HCEC 1CT (cell line): ENCODE measurements around the gene DAZAP1.

Experiments
- DNase-seq: peaks from one replicate; pipeline ENCODE4 v3.0.0-alpha.2; 2017

The DAZAP1 gene

GRCh38 chr19:1394252-1395193 is 12.9 kb upstream of the DAZAP1 start:
- no peak for DNase-seq

DNA sequence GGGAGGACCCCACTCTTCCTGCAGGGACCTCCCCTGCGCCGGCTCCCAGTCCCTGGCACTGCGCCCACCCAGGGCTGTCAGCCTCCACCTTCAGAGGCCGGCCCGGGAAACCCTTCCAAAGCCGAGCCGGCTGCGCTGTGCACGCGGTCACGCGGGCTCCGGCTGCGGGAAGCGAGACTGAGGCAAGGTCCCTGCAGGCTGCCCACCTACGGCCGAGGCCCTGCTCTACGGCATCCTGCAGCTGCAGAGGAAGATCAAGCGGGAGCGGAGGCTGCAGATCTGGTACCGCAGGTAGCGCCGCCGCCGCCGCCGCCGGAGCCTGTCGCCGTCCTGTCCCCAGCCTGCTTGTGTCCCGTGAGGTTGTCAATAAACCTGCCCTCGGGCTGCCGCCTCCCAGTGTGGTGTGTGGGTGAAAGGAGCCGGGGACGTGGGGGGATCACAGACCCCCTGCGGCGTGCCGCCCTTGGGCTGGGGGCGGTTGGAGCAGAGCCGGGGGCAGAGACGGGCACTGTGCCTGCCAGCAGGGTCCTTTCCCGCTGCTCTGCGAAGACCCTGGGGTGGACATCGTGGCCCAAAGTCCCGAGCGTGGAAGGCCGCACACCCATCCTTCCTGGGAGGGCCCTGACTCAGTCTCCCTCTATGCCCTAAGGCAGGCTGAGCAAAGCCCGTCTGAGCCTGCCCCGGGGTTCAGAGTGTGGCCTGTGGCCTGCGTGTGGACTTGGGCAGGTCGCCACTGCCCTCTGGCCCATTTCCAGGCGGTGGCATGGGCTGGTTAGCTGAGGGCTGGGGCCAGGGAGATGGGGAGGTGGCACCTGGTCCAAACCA is 12.0 kb upstream of the DAZAP1 start:
- no peak for DNase-seq

- no peak for DNase-seq
Measured at GRCh38 chr19:1396019-1396767, 11.2 kb upstream of the DAZAP1 start.

DNA sequence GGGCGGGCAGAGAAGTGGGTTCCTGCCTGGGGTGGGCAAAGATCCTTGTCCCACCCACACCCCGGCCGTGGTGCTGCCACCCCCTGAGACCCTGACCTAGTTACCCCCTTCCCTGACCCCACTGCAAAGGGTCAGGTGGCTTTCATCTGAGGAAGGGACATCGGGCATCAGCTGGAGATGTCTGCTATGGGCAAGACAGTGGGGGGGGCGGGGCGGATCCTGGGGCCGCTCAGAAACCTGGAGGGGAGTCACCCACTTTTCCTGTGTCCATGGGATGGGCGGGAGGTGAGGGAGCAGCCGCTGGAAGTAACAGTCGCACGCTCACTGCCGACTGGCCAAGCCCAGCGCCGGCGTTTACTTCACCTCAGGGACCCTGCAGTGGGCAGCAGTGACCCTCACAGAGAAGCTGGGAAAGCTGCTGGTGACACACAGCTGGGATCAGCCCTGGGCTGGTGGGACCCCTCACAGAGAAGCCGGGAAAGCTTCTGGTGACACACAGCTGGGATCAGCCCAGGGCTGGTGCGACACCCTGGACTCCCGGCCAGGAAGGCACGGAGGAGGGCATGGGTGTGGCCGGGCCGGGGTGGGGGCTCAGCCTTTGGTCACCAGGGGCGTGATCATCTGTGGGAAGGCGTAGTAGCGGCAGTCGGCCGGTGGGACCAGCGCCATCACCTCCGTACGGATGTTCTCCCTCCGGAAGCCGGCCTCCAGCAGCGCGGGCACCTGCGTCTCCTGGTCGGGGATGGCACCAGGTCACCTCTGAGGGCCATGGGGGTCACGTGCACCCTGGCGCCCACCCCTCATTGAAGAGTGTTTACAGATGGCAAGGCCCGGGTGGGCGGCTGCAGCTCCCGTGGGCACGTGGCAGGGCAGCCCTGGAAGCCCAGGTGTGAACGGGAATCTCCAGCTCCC is 10.4 kb upstream of the DAZAP1 start:
- no peak for DNase-seq

GRCh38 chr19:1397838-1398237 is 9.5 kb upstream of the DAZAP1 start:
- no peak for DNase-seq

GRCh38 chr19:1399079-1399478 is 8.3 kb upstream of the DAZAP1 start:
- DNase-seq, result no peak

GRCh38 chr19:1399745-1400144 is 7.6 kb upstream of the DAZAP1 start:
- DNase-seq, result no peak

GRCh38 chr19:1400281-1401137 is 6.9 kb upstream of the DAZAP1 start:
- DNase-seq, result no peak

DNA sequence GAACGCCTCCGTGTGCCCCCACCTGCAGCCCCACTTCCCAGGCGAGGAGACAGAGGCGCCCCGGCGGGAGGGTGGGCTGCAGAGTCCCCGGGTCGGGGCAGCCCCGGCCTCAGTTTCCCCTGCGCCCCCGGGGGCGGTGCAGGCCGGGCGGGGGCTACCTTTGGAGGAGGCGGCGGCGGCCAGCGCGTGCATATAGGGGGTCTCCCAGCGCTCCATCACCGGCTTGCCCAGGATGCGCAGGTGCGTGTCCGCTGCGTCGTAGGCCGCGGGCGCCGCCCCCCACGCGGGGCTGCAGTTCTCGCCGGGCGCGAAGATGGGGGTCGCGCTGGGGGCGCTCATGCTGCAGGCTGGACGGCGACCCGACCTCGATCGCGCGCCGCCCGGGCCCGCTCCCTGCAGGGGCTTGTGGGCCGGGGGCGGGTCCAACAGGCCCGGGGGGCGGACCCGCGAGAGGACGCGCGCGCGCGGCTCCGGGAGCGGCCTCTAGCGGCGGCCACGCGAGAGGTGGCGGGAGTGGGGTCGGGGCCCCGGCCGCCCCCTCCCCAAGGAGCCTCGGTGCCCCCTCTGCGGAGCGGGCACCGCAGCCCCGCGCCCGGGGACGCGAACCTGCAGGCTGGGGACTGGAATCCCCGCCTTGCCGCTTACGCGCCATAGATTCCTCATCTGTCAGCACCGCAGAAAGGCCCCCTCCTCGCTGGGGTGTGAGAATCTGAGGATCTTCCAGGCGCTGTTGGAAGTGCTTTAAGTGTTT is 6.1 kb upstream of the DAZAP1 start, which contains the start of gene GAMT:
GAMT (minus strand) TSS at position 405 of the 751 bp plus-strand sequence; CDS start at position 339, 66 bp downstream.
- DNase-seq, result no peak

GRCh38 chr19:1401889-1402217 is 5.5 kb upstream of the DAZAP1 start:
- DNase-seq, result no peak

DNA sequence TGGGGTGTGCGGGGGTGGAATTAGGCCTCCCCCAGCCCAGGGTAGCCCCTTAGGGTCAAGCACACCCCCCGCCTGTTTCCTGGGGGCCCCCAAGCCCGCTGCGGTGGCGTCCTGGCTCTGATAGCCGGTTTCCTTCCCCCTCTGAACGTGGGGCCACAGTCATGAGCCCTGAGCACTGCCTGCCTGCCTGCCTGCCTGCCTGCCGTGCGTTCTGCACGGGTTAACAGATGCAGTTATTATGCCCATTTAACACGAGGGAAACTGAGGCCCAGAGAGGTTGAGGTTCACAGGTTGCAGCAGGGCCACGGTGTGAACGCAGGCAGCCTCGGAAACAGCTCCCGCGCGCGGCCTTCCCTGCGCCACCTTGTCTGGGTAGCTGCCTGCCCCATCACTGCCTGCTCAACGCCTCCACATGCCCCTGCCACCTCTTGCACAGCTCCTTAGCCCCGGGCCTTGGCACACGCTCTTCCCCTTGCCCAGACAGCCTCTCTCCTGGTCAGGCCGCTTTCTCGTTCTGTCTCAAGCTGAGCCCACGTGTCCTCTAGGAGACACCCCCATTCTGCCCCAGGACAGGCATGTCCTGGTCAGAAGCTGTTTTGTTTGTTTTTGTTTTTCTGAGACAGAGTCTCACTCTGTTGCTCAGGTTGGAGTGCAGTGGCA is 4.8 kb upstream of the DAZAP1 start:
- DNase-seq, result no peak

GRCh38 chr19:1406774-1407527 is 435 bp upstream of the DAZAP1 start:
- peak; percentile 98 for DNase-seq

- DNase-seq, result peak; percentile 50
Measured at GRCh38 chr19:1408300-1409203, 1.2 kb downstream of the DAZAP1 start.

DNA sequence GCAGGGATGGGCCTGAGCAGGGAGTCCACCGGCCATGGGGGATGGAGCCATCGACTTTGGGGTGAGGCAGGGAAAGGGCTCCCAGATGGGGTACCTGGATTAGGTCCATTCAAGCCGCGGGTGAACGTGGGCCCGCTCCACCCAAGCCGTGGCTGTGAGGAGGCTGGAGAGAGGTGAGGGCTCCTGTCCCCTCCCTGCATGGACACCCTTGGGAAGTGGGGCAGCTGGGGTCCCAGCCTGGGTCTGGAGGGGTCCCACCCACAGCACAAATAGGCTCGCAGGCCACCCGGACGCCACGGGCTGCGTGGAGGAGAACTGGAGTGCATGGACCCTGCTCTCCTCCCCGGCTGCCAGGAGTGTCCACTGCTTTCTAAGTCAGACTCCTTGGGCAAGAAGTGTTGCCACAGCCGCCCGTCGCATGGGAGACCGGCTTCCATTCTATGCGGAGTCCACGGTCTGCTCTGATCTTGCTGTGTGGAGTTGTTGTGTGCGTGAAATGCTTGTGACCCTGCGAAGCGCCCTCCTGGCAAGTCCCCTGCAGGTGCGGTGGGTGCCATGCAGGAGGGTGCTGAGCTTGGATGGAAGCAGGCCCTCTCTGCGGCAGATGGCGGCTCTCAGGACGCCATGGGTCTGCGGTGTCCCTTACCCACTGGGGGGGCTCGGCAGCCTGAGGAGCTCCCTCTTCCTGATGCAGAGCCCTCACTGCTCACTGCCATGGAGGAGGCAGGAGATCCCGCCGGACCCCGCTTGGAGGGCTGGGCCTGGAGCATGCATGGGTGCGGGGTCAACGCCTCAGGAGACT is 2.0 kb downstream of the DAZAP1 start:
- DNase-seq, result no peak

DNA sequence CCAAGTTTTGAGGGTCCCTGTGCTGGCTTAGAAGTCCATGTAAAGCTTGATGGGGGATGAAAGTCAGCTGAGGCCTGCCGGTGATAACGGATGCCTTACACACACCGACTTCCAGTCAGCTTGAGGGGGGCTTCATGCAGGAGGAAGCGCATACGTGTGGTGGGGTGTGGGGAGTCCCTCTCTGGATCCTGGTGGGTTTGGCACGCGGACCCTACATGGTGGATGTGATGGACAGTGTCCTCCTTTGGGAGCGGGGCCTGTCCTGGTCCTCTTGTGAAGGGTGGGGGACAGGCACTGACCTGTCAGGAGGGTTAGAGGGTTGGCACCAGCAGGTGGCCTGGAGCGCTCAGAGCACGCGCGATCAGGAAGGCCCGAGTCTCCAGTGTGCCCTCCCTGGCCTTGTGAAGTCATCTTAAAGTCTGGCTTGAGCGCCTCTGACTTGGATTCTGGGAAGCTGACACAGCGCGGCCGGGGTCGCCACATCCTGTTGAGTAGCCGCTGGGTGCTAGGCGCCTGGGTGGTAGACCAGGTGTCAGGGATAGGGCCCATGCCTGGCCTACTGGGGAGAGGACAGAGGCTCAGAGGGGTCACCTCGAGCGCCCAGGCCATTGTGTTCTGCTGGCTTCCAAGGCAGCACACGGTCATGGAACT is 2.9 kb downstream of the DAZAP1 start:
- no peak for DNase-seq

DNA sequence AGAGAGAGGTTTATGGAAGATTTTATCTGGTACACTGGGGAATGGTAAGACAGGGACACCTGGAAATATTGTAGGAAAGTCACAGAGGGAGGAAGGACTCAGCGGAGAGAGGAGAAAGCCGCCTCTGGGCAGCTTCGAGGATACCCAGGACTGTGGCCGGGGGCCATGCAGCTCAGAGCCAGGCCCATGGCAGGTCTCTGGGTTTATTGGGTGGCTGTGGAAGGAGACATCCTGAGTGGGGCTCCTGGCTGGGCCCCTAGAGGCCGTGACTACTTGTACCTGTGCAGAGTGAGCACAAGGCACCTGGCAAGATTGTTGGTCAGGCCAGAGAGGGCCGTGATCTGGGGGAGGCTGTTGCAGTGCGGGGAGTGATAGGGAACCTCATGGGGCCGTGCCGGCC is 3.4 kb downstream of the DAZAP1 start:
- DNase-seq, result no peak
